Mammary epithelial cell (primary cell): Measurements from ENCODE around the gene ZFAND3.

Experiments
- EZH2 ChIP-seq: IDR thresholded peaks from 2 replicates; pipeline ENCODE4 v1.6.1; 2012; ENCODE audit warnings: low read length, inconsistent platforms, borderline replicate concordance
- TF ChIP-seq, protein P1 (sequence below), 2 donors: IDR thresholded peaks in 1 of 2; conservative IDR thresholded peaks in 1 of 2; 2 replicates each; pipeline ENCODE4 v1.5.1; 2011 to 2012; ENCODE audit warnings: inconsistent platforms in 2 of 2, low read length in 2 of 2, mild to moderate bottlenecking in 2 of 2, control low read depth in 1 of 2, low read depth in 1 of 2; ENCODE audit not compliant: insufficient read depth in 1 of 2; ENCODE audit errors: extremely low read depth in 1 of 2

DNA sequence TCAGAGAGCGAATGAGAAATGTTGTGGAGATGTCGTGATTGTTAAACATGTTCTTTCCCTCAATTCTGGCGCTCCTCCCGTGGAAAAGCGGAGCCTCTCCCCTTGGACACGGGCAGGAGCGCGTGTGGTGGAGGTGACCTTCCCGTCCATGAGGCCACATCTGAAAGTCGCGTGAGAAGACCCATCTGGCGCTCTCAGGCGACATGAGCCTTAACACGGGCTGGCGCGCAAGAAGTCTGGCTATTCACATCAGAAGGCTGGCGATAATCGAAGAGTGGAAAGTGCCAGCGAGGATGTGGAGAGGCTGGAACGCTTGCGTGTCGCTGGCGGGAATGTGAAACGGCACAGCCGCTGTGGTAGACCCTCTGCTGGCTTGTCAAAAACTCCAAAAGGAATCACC, 341.3 kb downstream of the ZFAND3 start:
- TF ChIP-seq EZH2: no peak
- TF ChIP-seq, protein P1, sequence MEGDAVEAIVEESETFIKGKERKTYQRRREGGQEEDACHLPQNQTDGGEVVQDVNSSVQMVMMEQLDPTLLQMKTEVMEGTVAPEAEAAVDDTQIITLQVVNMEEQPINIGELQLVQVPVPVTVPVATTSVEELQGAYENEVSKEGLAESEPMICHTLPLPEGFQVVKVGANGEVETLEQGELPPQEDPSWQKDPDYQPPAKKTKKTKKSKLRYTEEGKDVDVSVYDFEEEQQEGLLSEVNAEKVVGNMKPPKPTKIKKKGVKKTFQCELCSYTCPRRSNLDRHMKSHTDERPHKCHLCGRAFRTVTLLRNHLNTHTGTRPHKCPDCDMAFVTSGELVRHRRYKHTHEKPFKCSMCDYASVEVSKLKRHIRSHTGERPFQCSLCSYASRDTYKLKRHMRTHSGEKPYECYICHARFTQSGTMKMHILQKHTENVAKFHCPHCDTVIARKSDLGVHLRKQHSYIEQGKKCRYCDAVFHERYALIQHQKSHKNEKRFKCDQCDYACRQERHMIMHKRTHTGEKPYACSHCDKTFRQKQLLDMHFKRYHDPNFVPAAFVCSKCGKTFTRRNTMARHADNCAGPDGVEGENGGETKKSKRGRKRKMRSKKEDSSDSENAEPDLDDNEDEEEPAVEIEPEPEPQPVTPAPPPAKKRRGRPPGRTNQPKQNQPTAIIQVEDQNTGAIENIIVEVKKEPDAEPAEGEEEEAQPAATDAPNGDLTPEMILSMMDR (conservative IDR thresholded peaks at IDR 0.05 in 1 of 2, IDR thresholded peaks at IDR 0.05 in 1 of 2; ENCODE audit: extremely low read depth in 1 of 2, insufficient read depth in 1 of 2, low read depth in 1 of 2, low read length in 2 of 2): no peak
